Uterus (tissue), 4 donors: ENCODE results near the gene STAT2. TPM values are rescaled to one million over a fixed set of nuclear protein-coding genes. Genes with fewer than 3 reads are reported as not detected.
"Not testable (repeated sequence)": the region's sequence is repeated elsewhere in the genome, so short reads cannot be mapped to it uniquely, and the experiment has no call there.

Source experiments
- DNase-seq, 2 donors: peaks; one replicate each; pipeline ENCODE4 v3.0.0-alpha.2; 2019 to 2020
- H3K27ac ChIP-seq, 2 donors: fragments of 200-600 bp; sonication (generic); 1 replicate in 1 of 2; 2 replicates in 1 of 2; pipeline ENCODE4 v1.5.1; 2016 to 2018
- H3K27me3 ChIP-seq, 2 donors: fragments of 200-600 bp; sonication (generic); one replicate each; pipeline ENCODE4 v1.5.1; 2018 to 2019; ENCODE audit warnings: control low read depth in 1 of 2
- H3K36me3 ChIP-seq, 2 donors: fragments of 200-600 bp; sonication (generic); one replicate each; pipeline ENCODE4 v1.5.1; 2019; ENCODE audit warnings: control low read depth in 1 of 2
- H3K4me1 ChIP-seq, 2 donors: fragments of 200-600 bp; sonication (generic); one replicate each; pipeline ENCODE4 v1.5.1; 2018 to 2019; ENCODE audit warnings: control low read depth in 1 of 2
- H3K4me3 ChIP-seq, 2 donors: fragments of 200-600 bp; sonication (generic); 1 replicate in 1 of 2; 2 replicates in 1 of 2; pipeline ENCODE4 v1.5.1; 2018 to 2019; ENCODE audit warnings: mild to moderate bottlenecking in 1 of 2
- H3K9me3 ChIP-seq, 2 donors: fragments of 200-600 bp; sonication (generic); one replicate each; pipeline ENCODE4 v1.5.1; 2019; ENCODE audit warnings: control low read depth in 1 of 2
- POLR2A ChIP-seq, 2 donors: fragments of 450-650 bp; IDR thresholded peaks; one replicate each; pipeline ENCODE4 v1.6.1; 2016; ENCODE audit warnings: antibody characterized with exemption in 2 of 2, mild to moderate bottlenecking in 1 of 2, moderate library complexity in 1 of 2
- intact Hi-C: fragments of 100-400 bp; cut with DNase I; formaldehyde crosslinking; loops from one replicate; pipeline ENCODE4 v1.15.1; 2023; ENCODE audit warnings: low total_unique reads
- total RNA-seq, 4 donors: library from RNA; depleted of rRNA in 3 of 4; stranded (reverse); fragments of >200 nt in 3 of 4; gene quantifications; one replicate each; pipeline versions ENCODE4 v1.1.0 to v1.2.4, GENCODE V29; 2014 to 2023
- TF ChIP-seq, protein P1 (sequence below), 4 experiments: fragments of 200-600 bp in 2 of 4; fragments of 450-650 bp in 2 of 4; sonication (generic) in 2 of 4; IDR thresholded peaks; one replicate each; pipeline ENCODE4 v1.5.1; 2016 to 2019; ENCODE audit warnings: antibody characterized with exemption in 4 of 4, mild to moderate bottlenecking in 2 of 4, moderate library complexity in 1 of 4
- donor health status: DM: yes; HTN: yes; CAD: no.

Gene STAT2
- total RNA-seq, 4 donors from 2014 or later = 63.2 to 173 (median 122) TPM

GRCh38 chr12:56346675-56347074 lies 13.2 kb downstream of the STAT2 start:
- intact Hi-C loops = no loop called here
- H3K4me3 ChIP-seq = no peak overlapping the region
- no peaks in the 10 kb centered on the region for H3K36me3 ChIP-seq
- no peaks in the 10 kb centered on the region for H3K4me1 ChIP-seq
- no peak overlapping the region for H3K27ac ChIP-seq
- DNase-seq = no peak
- TF ChIP-seq POLR2A (IDR thresholded peaks at IDR 0.05) = no peak
- TF ChIP-seq, protein P1, sequence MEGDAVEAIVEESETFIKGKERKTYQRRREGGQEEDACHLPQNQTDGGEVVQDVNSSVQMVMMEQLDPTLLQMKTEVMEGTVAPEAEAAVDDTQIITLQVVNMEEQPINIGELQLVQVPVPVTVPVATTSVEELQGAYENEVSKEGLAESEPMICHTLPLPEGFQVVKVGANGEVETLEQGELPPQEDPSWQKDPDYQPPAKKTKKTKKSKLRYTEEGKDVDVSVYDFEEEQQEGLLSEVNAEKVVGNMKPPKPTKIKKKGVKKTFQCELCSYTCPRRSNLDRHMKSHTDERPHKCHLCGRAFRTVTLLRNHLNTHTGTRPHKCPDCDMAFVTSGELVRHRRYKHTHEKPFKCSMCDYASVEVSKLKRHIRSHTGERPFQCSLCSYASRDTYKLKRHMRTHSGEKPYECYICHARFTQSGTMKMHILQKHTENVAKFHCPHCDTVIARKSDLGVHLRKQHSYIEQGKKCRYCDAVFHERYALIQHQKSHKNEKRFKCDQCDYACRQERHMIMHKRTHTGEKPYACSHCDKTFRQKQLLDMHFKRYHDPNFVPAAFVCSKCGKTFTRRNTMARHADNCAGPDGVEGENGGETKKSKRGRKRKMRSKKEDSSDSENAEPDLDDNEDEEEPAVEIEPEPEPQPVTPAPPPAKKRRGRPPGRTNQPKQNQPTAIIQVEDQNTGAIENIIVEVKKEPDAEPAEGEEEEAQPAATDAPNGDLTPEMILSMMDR (IDR thresholded peaks at IDR 0.05) = no peak
- H3K27me3 ChIP-seq = no peaks in the 10 kb centered on the region
- no peaks in the 10 kb centered on the region for H3K9me3 ChIP-seq

DNA sequence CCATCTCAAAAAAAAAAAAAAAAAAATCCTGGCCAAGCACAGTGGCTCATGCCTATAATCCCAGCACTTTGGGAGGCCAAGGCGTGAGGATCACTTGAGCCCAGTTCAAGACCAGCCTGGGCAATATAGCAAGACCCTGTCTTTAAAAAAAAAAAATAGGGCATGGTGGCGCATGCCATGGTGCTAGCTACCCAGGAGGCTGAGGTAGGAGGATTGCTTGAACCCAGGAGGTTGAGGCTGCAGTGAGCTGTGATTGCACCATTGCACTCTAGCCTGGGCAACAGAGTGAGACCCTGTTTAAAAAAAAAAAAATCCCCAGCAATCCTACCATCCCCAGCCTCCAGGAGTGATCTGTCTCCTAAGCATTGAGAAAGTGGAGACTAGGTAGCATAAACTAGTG lies 17.6 kb downstream of the STAT2 start:
- H3K4me1 ChIP-seq, H3K9me3 ChIP-seq, intact Hi-C loops, H3K27me3 ChIP-seq, DNase-seq, H3K36me3 ChIP-seq, H3K4me3 ChIP-seq, H3K27ac ChIP-seq: not testable (repeated sequence)

DNA sequence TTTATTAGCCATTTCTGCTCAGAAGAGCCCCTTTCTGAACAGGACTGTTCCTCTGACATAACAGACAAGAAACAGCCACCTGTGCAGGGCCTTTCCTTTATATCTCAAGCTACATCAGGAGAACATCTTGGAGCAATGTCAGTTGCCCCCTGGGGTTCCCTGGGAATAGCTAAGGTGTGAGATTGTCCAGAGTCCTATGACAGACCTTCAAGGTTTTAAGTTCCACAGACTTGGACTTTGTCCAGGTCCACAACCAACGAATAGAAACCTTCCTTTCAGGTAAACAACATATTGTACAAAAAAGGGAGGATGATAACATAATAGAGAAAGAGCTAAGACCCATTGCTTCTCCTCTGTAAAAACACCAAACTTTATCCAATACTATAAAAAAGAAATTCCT lies 18.3 kb downstream of the STAT2 start:
- H3K27ac ChIP-seq = no peak overlapping the region
- TF ChIP-seq, protein P1 (IDR thresholded peaks at IDR 0.05) = no peak
- TF ChIP-seq POLR2A (IDR thresholded peaks at IDR 0.05) = no peak
- DNase-seq = no peak
- H3K27me3 ChIP-seq = no peaks in the 10 kb centered on the region
- H3K36me3 ChIP-seq = no peaks in the 10 kb centered on the region
- no peaks in the 10 kb centered on the region for H3K9me3 ChIP-seq
- H3K4me1 ChIP-seq = no peaks in the 10 kb centered on the region
- no peak overlapping the region for H3K4me3 ChIP-seq
- intact Hi-C loops = no loop called here

GRCh38 chr12:56339158-56339422 lies 20.8 kb downstream of the STAT2 start:
- TF ChIP-seq, protein P1 (IDR thresholded peaks at IDR 0.05) = no peak
- no peak for TF ChIP-seq POLR2A (IDR thresholded peaks at IDR 0.05)
- no peak overlapping the region for H3K4me3 ChIP-seq
- no peaks in the 10 kb centered on the region for H3K9me3 ChIP-seq
- intact Hi-C loops = no loop called here
- H3K27me3 ChIP-seq = no peaks in the 10 kb centered on the region
- H3K36me3 ChIP-seq = no peaks in the 10 kb centered on the region
- H3K4me1 ChIP-seq = no peaks in the 10 kb centered on the region
- DNase-seq = no peak
- no peak overlapping the region for H3K27ac ChIP-seq

- Histone ChIP-seq H3K27ac (no peak within 1 kb of the TSS), H3K4me3 (no peak within 1 kb of the TSS), H3K9me3 (no peaks in the 10 kb centered on the region), H3K36me3 (no peaks in the 10 kb centered on the region), H3K27me3 (no peaks in the 10 kb centered on the region), H3K4me1 (no peaks in the 10 kb centered on the region)
- intact Hi-C loops = no loop called here
- no peak for DNase-seq
- no peak for TF ChIP-seq POLR2A (IDR thresholded peaks at IDR 0.05)
- TF ChIP-seq, protein P1 (IDR thresholded peaks at IDR 0.05) = no peak
Measured at GRCh38 chr12:56338308-56339157, 21.4 kb downstream of the STAT2 start, which contains the start of gene IL23A. Gene IL23A, plus strand, starts transcription at chr12:56338884. Its CDS starts 161 bp downstream, at chr12:56339045.
